NCI-H526 (cell line): Measurements from ENCODE around the gene TUBB3.
A peak's percentile ranks its signal among the peaks of the same experiment; 100 is the strongest.

Experiments
- DNase-seq, 2 experiments: peaks; one replicate each; lab custom pipeline; 2025; lab: John Stamatoyannopoulos, UW

Gene TUBB3

DNA sequence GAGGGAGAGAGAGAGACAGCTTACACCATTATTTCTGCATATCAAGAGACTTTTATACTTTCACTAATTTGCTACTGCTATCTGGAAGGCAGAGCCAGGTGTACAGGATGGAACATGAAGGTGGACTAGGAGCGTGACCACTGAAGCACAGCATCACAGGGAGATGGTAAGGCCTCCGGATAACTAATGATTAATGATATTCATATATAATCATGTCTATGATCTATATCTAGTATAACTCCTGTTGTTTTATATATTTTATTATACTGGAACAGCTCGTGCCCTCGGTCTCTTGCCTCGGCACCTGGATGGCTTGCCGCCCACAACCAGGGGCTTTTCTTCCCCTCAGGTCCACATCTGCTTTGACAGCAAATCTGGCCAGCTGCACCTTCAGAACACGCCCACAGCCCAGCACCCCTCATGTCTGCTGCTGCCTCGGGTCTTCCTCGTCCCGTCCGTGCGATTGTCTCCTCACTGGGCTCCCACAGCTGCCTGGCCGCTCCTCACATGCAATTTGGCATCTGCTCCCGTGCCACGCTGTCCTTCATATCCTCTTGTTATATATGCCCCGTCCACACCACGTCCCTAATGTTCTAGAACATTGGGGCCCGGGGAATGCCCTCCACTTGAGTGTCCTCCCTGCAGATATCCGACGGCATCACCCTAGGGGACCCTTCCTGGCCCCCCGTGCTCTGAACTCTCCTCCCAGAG lies 15.2 kb downstream of the TUBB3 start:
- no peak for DNase-seq

DNA sequence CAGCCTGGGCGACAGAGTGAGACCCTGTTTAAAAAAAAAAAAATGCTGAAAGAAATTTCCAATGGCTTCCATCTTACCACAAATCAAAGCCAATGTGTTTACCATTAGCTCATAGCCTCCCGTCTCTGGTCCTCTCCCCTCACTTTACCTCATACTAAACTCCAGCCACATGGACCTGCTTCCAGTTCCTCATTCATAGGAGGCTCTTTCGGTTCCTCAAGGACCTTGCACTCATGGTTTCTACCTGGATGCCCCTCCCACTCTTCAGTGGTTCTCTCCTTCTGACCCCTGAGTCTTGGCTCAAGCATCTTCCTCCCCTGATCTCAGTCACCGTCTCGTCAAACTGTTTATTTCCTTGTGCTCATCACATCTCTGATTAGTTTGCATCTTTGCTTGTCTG lies 21.6 kb downstream of the TUBB3 start:
- no peak for DNase-seq

DNA sequence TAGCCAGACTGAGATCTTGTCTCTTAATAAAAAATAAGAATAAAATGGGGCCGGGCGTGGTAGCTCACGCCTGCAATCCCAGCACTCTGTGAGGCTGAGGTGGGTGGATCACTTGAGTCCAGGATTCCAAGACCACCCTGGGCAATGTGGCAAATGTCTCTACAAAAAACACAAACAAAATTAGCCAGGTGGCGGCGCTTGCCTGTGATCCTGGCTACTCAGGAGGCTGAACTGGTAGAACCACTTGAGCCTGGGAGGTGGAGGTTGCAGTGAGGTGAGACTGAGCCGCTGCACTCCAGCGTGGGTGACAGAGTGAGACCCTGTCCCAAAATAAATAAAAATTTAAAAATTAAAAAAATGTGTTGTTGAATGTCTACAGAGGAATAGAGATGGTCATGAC lies 22.5 kb downstream of the TUBB3 start:
- peak in 1 of 2 experiments; percentile 35 for DNase-seq

DNA sequence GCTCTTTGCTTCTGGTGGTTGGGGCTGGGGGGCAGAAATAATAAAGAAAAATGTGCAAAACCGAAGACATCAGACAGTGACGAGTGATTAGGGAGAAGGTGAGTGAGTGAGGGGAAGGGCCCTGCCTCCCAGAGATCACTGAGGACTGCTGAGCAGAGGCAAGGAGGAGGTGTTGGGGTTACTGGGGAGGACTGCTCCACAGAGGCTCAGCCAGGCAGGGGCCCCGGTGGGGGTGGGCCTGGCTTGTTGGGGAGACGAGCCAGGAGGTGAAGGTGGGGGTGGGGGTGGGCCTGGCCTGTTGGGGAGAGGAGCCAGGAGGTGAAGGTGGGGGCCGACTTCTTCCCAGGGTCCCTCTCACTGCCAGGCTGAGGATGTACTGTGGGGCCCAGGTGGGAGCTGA lies 23.4 kb downstream of the TUBB3 start:
- no peak for DNase-seq

DNA sequence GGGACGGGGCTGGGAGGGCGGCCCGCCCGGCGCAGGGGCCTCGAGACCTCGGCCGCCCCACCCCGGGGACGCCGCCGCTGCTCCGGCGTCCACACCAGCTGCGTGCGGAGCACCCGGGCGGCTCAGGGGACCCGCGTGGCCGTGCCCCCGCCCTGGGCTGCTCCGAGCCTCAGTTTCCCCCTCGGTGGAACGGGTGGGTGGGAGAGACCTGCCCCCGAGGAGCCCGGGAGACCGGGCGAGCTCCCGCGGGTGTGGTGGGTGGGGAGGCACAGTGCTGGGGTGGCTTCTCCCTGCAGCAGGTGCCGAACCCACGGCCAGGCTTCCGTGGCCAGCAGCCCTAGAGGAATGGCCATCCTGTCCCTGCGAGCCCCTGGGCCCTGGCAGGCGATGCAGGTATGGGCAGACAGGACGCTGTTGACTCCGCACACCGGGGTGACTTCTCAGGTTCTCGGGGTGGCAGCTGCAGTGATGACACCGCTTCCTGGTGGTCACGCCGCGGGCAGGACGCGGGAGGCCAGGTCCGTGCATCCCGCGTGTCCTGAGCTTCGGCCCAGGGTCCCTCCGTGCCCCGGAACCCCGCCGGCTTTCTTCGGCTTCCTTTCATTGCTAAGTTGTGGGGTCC lies 26.1 kb downstream of the TUBB3 start:
- DNase-seq = no peak

DNA sequence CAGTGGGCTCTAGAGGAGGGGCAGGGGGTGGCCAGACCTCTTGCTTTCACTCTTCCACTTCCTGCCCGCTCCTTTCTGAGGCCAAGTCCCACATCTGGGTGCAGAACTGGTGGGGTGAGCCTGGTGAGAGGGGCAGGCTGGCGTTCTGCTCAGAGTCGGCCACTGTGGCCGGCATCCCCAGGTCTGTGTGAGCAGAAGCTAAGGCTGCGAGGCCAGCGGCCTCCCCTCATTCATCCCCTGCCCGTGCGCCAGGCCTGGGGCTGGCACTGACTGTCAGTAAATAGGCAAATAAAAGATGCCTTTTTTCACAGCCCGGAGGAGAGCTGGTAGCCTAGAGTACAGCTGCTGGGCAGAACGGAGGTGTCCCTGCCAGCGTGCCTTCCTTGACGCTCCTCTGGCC lies 26.6 kb downstream of the TUBB3 start:
- no peak for DNase-seq

DNA sequence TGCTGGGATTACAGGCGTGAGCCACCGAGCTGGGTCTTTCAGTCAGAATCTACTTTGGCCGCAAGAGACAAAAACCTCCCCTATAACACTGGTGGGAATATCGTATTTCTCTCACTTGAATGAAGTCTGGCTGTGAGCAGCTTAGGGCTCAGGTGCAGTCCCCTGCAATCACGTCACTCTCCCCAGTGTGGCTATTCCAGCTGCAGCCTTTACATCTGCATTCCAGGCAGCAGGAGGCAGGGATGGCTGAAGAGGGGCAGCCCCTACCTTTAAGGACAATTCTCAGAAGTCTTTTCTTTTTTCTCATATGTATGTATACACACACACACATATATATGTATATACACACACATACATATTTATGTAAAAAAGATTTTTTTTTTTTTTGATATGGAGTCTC lies 28.4 kb downstream of the TUBB3 start:
- no peak for DNase-seq

DNA sequence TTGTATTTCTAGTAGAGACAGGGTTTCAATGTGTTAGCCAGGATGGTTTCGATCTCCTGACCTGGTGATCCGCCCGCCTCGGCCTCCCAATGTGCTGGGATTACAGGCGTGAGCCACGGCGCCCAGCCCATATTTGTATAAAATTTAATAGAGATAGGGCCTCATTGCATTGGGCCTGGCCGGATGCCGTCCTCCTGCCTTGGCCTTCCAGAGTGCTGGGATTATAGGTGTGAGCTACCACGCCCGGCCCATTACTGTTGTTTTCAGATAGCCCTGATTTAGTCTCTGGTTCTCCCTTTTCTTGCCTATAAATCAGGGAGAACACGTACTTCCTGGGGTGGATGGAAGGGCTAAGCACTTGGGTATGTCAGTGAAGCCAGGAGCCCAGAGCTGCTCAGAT lies 28.9 kb downstream of the TUBB3 start:
- DNase-seq = no peak

DNA sequence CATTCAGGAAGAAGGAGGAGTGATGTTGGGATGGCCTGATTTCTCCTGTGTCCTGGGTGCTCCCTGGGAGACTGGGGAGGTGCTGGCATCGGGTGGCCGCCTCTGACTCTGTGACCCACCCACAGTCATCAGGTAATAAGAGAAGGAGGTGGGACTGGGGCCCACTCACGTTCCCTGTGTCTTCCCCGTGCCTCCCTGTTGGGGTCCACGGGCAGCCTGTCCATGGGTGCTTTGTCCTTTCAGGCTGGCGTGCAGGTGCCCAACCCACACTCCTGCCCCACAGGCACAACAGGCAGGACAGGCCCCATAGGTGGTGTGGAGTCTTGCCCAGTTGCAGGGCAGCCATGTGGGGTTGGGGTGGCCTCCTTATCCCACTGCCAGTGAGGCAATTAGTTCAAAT lies 29.4 kb downstream of the TUBB3 start:
- no peak for DNase-seq

DNA sequence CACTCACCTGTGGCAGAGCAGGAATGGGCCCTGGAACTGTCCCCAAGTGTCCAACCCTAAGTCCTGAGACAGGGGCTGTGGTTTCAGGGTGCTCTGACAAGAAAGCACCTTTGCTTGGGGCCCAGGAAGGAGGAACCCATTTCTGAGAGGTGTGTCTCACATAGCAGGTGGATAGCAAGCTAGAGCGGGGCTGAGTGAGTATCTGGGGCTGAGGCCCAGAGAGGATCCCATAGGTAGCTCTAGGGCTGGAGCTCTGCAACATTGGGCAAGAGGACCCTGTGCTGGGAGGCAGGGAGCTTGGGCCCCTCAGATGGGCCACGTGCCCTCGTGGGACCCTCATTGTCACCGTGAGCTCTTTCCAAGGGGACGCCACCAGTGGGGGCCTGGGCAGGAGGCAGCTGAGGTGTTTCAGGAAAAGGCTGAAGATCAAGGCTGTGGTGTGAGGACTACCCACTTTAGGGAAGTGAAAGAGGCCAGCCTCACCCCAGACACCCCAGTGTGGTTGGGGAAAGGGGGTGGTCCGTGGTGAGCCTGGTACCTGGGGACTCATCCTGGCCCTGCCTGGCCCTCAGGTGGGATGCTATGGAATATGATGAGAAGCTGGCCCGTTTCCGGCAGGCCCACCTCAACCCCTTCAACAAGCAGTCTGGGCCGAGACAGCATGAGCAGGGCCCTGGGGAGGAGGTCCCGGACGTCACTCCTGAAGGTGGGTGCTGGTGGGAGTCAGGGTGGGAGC lies 30.7 kb downstream of the TUBB3 start:
- no peak for DNase-seq

DNA sequence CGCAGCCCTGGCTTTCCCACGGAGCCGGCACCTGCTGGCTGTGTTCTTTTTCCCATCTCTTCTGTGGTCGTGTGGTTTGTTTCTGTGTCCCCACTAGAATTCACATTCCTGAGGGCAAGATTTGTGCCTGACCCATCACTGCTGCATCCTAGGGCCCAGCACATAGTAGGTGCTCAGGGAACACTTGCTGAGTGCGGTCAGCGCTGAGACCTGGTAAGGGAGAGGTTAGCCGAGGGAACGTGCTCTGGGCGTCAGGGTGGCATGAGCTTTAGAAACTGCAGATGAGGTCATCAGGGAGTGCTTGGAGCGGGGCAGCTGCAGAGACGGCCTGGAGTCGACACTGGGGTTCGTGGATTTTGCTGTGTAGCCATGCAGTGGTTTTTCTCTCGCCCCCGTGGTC lies 31.3 kb downstream of the TUBB3 start:
- no peak for DNase-seq

DNA sequence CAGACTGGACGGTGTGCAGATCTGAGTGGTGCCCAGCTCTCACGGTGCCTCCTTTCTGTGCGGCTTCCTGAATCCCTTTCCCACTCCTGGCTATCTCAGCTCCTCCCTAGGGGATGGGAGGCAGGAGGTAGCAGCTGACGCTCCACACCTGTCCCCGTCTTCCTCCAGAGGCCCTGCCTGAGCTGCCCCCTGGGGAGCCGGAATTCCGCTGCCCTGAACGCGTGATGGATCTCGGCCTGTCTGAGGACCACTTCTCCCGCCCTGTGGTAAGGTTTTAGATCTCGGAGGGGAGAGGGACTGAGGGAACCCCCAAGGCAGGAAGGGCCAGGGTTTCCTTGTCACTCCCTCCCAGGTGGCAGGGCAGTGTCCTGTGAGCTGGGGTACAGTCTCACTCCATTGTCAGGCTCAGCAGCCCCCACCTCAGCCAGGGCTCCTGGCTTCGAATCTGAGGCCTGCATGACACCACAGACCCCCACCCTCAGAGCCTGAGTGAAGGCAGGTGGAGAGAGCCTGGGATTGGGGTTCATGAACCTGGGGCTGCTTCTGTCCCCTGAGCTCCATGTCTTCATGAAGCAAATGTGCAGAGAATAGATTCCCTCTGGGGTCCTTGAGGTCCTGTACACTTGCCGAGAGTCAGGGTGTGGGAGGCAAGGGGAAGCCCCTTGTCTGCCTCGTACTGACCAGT lies 32.0 kb downstream of the TUBB3 start:
- DNase-seq = no peak

DNA sequence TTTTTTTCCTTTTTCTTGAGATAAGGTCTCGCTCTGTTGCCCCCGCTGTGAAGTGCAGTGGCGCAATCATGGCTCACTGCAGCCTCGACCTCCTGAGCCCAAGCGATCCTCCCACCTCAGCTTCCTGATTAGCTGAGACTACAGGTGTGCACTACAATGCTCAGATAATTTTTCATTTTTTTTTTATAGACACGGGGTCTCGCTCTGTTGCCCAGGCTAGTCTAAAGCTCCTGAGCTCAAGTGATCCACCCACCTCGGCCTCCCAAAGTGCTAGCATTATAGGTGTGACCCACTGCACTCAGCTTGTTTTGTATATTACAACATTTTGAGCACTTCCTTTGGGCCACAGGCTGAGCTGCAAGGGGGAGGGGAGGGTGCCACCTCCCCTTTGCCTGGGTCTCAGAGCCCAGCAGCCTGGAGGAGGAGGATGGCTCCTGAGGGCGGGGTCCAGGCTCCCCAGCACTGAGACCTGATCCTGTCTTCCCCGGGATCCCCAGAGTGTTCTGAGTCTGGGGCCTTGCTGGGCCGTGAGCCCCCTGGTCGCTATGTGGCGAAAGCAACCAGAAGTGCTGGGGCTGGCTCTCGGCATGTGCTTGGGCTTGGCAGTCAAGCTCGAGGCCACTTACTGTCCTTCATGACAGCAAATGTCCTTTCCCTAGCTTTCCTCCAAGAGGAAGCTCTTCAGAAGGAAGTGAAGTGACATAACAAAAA lies 33.5 kb downstream of the TUBB3 start:
- DNase-seq = no peak

DNA sequence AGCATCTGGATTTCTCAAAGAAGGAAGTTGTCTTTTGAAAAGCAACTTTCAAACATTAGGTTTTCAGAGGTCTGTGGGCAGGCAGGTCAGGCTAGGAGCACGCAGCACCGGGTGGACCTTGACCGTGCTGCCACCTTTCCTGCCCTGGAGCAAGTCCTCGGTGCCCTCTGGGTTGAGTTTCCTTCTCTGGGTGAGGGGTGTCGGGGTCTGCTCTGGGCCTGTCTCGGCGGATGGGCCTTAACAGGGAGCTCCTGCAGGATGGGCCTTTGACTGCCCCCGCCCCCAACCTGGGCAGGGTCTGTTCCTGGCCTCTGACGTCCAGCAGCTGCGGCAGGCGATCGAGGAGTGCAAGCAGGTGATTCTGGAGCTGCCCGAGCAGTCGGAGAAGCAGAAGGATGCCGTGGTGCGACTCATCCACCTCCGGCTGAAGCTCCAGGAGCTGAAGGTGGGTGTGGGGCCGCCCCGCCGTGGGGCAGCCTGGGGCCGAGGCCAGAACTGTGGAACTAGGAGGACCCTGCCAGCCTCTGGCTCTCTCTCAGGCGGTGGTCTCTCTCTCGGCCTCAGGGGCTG lies 34.2 kb downstream of the TUBB3 start:
- no peak for DNase-seq

DNA sequence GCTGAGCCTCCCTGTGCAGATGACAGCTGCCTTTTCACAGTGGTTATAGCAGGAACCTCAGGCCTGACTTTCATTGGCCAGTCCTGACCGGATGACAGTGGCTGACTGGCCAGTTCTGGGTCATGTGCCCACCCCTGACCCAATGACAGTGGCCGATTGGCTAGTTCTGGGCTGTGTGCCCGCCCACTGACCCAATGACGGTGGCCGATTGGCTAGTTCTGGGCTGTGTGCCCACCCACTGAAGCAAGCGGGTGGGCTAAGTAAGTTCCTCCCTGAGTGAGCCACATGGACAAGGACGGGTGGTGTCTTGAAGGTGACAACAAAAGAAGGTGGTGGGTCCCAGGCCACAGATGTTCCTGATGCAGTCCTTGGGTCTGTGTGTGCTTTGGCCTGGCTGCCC lies 34.9 kb downstream of the TUBB3 start:
- peak in 1 of 2 experiments; percentile 40 for DNase-seq

DNA sequence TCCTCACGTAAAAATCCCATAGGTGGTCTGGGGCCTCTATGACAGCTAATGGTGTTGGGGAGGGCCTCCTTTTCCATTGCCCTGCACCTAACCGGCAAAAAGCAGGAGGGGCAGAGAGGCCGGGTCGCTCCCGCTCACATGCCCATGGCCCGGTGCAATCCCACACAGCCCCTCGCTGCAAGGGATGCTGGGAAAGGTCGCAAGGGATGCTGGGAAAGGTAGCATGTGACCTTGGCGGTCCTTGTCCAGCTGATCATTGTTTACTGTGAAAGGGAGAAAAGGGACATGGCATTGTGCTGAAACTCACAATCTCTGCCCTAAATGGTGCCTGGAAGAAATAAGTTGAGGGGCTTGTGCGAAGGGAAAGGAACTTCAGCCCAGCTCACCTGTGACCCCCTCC lies 35.5 kb downstream of the TUBB3 start:
- DNase-seq = no peak

DNA sequence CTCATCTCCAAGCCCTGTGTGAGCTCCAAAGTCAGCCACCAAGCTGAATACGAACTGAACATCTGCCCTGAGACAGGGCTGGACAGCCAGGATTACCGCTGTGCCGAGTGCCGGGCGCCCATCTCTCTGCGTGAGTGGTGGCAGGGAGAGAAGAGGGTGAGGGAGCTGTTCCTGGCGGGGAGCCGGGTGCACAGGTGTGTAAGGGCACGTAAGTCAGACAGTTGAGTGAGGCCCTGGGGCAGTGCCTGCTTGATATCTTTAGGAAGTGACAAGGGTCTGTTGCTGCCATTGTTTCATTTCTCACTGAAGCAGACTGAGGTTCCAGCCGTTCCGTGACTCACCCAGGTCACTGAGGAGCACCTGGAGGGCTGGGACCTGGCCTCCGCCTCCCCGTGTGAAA lies 37.8 kb downstream of the TUBB3 start:
- DNase-seq = no peak

DNA sequence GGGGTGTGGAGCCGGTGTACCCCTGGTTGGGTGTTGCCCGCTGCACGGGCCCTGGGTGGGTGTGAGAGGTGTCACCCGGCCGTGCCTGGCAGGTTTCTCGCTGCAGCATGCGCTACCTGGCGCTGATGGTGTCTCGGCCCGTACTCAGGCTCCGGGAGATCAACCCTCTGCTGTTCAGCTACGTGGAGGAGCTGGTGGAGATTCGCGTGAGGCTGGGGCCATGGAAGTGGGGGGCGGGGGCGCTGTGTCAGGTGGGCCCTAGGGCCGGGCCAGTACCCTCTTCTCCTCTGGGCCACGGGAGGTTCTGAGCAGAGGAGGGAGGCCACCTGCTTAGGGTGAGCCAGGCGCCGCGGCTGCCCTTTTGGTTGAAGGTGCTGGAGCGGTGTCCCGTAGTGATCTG lies 38.8 kb downstream of the TUBB3 start:
- DNase-seq = no peak

DNA sequence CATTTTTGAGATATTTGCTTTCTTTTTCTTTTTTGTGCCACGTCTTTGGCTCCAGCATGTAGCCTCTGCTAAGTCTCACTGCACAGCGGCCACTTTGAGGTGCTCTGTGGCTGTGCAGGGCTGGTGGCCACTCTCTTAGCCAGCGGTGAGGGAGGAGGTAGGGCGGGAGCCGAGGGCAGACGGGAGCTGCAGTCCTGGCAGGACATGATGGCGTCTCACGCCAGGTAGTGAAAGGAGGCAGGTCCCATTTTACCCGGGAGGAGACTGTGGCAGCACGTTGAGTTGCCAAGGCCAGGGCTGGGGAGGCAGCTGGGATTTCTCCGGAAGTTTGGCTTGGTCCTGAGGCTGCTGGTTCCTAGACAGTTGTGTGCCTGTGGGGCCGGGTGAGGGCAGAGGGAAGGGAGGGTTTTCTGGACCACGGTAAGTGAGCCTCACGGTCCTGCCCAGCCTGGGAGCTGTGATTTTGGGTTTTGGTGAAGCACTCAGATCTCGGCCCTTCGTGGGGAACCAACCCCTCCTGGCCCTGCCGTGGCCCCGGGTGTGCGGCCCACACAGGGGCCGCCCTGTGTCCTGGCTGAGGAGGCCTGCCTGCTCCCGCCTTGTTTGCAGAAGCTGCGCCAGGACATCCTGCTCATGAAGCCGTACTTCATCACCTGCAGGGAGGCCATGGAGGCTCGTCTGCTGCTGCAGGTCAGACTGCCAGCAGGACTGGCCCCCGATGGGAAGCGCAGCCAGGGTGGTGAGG lies 39.8 kb downstream of the TUBB3 start:
- DNase-seq = no peak

DNA sequence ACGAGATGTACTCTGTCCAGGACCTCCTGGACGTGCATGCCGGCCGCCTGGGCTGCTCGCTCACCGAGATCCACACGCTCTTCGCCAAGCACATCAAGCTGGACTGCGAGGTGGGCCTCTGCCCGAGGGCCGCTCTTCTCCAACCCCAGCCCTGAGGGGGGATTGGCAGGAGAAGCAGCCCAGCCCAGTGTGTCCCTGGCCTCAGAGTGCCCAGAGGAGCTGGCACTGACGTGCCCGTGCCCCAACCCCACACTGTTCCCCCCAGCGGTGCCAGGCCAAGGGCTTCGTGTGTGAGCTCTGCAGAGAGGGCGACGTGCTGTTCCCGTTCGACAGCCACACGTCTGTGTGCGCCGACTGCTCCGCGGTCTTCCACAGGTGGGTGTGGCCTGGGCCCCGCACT lies 41.1 kb downstream of the TUBB3 start:
- DNase-seq = no peak
